Gastroesophageal sphincter (tissue), 3 donors: ENCODE measurements around the gene PRPF18.

Source experiments
- CTCF ChIP-seq, 4 experiments: fragments of 200-600 bp in 2 of 4; fragments of 450-650 bp in 2 of 4; sonication (generic) in 1 of 4; IDR thresholded peaks; one replicate each; pipeline ENCODE4 v1.5.1; 2017 to 2019; ENCODE audit warnings: antibody characterized with exemption in 4 of 4, mild to moderate bottlenecking in 2 of 4, moderate library complexity in 2 of 4
- EP300 ChIP-seq: sonication (generic); formaldehyde crosslinking; IDR thresholded peaks from one replicate; pipeline ENCODE4 v1.6.1; 2017; ENCODE audit warnings: antibody characterized with exemption, mild to moderate bottlenecking
- POLR2A ChIP-seq, 2 donors: fragments of 450-650 bp; IDR thresholded peaks; one replicate each; pipeline ENCODE4 v1.6.1; 2017; ENCODE audit warnings: antibody characterized with exemption in 2 of 2, mild to moderate bottlenecking in 2 of 2, moderate library complexity in 1 of 2

GRCh38 chr10:13669901-13670300 is 83.1 kb downstream of the PRPF18 start:
- no peak for TF ChIP-seq POLR2A (IDR thresholded peaks at IDR 0.05)
- TF ChIP-seq CTCF (IDR thresholded peaks at IDR 0.05), result no peak
- no peak for TF ChIP-seq EP300
